ENCODE data around the gene FOXN1.

Gene FOXN1

DNA sequence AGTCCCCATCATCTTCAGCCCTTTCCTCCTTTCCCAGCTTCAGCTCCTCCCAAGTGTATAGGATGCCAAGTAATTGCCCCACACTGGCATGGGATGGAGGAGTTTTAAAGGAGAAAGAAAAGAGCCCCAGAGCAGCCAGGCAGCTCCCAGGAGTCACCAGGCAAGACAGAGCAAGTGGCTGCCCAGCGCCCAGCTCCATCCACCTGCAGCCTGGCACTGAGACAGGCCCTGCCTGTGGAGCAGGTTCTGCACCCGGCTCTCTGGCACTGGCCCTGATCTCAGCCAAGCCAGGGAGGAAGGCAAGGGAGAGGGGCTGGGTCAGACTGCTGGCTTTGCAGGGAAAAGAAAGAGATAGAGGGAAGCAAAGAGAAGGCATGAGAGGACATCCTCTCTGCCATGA lies 21.7 kb downstream of the FOXN1 start:
- DNase-seq: no peak

DNA sequence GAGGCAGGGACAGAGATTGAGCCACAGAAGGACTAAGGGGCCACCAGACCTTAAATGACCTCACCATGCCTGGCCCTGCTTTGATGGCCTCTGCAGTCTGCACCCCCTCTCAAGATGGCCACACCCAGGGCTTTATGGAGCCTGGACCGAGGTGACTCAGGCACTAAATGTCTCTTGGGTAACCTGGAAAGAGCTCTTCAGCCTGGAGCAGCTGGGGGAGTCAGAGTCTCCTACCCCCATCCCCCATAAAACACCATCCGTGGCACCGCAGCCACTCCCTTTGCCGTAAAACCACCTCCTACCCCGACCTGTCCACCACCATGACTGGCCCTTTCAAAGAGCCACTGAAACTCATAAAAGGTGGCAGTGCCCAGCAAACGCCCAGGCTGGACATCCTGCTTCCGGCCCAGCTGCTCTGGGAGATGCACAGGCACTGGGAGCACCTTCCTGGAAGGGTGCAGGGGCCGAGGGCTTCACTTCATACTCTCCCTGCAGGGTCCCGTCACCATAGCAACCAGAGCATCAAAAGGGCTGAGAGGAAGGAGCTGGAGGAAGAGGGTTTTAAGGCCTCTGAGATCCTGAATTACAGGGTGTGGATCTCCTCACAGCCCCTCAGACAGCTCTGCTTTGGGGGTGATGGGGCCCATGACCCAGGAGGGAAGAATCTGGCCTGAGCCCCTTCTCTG lies 22.3 kb downstream of the FOXN1 start:
- DNase-seq: no peak

DNA sequence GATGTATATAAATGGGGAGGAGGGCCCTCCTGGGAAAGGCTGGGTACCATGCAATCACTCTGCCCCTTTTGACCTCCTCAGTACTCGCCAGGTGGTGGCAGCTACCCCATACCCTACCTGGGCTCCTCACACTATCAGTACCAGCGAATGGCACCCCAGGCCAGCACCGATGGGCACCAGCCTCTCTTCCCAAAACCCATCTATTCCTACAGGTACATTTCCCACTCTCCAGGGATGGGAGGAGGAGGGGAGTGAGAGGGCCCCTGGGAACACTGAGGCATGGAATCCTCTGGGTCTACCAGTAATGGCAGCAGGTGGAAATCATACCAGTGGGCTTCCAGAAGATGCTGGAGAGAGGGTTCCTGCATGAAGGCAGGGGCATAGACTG lies 22.9 kb downstream of the FOXN1 start:
- DNase-seq: no peak

DNA sequence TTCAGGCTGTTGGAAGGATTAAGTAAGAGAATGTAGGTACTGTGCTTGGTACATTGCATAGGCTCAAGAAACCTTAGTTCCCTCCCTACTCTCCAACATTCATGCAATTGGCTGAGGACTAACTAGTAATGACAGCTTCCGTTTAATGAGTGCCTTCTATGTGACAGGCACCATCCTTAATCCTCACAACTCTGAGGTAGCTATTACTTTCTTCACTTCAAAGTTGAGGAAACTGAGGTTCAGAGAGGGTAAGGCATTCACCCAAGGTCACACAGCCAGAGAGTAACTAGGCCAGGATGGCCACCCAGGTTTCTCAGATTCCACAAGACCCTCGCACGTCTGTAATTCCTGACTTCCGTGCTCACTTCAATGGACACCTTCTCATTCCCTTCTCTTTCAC lies 24.1 kb downstream of the FOXN1 start:
- no peak for DNase-seq

DNA sequence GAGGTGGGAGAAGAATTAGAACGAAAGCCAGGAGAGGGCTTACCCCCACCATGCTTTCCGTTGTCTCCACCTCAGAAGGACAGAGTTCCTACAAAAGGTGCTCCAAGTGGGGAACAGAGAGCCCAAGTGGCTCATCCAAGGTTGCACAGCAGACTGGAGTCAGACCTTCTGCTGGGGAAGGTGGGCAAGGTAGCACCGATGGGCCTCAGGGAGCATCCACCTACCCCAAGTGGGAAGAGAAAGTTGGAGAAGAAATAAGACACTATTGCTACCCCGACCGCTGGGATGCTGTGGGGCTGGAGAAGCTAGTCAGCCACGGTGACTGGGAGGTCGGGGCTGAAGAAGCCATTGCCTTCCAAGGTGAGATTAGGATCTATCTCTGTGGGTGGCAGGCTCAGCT lies 24.8 kb downstream of the FOXN1 start:
- DNase-seq: no peak

DNA sequence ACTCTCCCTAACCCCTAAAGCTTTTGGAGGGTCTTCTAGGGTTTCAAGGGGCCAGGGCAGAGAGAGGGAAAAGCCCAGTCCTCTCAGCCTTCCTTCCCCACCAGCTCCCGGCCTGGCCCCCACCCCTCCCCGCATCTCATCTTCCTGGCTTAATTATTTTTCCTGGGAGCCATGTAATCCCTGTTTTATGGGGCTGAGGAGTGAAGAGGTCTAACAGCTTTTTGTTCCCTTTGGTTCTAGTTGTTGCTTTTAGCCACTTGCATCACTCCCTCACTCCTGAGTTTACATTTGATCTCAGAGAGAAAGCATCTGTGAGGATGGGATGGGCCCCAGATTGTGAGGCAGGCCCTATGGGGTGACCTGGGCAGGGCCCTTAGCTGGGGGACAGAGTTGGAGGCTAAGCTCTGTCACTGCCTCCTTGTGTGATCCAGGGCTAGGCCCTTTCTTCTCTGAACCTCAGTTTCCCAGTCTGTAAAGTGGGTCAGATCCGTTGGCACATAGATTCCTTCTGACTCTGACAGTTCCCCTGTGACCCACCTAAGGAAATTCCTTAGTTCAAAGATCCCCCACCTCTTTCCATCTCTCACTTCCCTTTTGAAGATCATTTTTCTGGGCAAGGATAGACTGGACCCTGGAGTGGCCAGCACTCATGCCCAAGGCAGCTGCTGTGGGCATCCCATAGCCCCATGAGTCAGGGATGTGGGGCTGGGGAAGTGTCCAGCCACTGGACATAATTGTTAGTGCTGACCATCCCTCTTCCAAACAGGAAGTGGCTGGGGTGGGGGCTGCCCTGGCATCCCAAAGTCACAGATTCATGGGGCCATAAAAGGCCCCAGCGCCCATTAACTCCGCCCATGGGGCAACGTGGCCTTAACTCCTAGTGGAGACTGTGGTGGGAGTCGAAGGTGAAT lies 26.2 kb downstream of the FOXN1 start:
- no peak for DNase-seq

DNA sequence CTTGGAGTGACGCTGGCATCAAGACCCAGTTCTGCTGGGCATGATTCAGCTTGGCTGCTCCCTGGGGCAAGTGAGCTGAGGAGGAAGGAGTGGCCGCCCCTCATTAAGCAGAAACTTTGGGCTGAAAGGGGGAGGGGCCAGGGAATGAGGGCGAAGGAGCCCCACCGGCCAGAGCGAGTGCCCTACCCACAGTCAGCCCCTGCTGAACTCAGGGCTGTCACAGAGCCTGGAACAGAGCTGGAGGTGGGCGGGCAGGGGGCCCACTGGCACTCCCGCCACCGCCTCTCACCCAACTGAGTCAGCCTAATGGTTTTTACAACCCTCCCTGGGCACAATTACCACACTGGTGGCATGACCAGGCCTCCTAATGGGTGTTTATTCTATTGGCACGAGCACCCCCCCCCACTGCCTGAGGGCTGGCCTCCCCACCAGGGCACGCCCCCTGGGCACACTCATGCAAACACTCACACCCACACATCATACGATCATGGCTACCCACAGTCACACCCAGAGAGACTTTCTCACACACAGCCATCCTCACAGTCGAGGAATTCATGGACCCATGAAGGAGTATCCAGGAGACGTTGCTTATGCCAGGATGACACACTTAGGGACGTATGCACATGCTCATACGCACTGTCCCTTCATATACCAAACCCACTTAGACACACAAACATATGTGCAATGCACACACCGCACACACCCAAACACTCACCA lies 27.1 kb downstream of the FOXN1 start:
- no peak for DNase-seq

DNA sequence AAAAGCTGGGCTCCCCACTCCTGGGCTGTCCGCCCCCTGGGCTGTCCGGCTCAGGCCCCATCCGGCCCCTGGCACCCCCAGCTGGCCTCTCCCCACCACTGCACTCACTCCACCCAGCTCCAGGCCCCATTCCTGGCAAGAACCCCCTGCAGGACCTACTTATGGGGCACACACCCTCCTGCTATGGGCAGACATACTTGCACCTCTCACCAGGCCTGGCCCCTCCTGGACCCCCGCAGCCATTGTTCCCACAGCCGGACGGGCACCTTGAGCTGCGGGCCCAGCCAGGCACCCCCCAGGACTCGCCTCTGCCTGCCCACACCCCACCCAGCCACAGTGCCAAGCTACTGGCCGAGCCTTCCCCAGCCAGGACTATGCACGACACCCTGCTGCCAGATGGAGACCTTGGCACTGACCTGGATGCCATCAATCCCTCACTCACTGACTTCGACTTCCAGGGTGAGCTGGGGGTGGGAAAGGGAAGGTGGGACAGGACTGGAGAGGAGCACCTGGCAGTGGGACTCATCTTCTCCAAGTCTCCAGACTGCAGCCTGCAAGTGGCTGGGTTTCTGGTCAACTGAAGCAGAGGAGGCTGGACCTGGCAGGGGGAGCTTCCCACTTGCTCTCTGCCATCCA lies 28.7 kb downstream of the FOXN1 start:
- no peak for DNase-seq

DNA sequence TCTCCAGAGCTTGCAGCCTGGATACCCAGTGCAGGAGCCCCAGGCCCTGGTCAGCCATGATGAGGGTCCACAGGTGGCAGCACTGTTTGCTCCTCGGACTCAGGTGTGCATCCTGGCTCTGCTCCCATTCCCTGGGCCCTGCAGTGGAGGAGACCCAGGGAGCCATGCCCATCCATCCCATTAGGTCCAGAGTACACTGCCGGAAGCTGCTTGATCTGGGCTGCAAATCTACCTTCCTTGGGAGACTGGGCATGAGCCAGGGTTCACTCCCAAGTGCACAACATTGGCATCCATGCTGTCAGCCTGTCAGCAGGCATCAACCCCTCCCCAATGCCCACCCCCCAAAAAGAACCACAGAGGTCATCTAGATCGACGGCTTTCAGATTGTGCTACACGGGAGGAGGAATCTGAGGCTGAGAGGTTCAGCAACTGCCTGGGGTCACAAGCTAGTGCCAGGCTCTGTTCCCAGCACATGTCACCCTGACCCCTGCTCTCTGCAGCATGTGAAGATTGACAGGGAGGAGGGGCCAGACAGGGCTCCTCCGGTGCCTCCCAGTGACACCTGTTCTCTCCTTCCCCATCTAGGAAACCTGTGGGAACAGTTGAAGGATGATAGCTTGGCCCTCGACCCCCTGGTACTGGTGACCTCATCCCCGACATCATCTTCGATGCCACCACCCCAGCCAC lies 30.5 kb downstream of the FOXN1 start:
- no peak for DNase-seq

DNA sequence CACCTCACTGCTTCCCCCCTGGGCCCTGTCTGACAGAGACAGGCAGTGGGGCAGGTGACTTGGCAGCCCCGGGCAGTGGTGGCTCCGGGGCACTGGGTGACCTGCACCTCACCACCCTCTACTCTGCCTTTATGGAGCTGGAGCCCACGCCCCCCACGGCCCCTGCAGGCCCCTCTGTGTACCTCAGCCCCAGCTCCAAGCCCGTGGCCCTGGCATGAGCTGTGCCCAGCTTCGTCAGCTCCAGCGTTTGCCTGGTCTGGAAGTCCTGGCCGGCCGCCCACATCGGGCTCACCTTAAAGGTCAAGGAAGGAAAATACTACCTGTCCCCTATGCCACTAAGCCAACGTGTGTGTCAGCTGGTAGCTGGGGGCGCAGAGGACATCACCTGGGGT lies 31.1 kb downstream of the FOXN1 start:
- DNase-seq: no peak

DNA sequence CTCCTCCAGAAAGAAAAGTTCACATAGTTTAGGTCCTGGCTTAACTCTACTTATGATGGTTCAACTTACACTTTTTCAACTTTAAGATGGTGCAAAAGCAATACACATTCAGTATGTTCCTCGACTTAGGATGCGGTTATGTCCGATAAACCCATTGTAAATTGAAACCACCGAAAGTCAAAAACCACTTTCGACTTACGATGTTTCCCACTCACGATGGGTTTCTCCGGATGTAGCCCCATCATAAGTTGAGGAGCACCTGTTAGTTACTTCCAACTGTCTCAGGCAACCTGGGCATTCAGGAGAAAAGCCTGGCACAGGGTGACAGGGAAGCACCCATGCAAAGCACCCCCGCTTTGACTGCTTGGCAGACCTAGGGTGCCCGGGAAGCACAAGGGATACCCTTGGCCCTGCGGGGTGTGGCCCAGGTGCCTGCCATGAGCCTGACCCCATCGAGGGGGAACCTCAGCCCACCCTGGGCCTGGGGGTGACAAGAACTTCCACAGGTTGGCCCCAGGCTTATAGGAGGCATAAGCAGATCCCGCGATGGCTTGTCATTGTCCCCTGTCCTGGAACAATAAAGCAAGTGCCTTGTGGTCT lies 32.2 kb downstream of the FOXN1 start:
- no peak for DNase-seq

DNA sequence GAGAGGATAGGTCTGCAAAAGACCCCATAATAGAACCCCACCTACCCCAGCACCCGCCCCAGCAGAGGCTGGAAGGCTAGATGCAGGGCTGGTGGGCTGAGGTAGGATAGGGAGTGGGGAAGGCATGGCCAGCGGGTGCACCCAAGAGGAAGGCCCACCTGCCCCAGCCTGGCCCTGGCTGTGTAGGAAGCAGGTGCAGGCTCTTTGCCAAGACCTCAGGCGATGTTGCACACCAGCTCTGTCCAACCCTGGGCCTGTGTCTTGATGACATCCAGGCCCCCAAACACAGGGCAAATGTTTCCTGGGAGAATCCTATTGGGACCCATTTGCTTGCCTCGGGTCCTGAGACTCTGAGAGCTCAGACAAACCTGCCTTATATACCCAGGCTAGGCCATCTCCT lies 34.1 kb downstream of the FOXN1 start:
- no peak for DNase-seq

DNA sequence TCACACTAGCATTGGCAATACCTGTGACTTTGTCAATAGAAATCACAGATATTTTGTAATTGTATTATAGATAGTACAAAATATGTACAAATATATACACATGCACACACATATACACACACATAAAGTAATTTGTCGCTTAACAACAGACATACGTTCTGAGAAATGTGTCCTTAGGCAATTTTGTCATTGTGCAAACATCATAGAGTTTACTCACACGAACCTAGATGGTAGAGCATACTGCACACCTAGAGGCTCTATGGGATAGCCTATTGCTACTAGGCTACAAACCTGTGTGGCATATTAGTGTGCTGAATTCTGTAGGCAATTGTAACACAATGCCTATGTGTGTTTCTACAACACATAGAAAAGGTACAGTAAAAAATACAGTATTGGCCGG lies 35.3 kb downstream of the FOXN1 start:
- DNase-seq: no peak

DNA sequence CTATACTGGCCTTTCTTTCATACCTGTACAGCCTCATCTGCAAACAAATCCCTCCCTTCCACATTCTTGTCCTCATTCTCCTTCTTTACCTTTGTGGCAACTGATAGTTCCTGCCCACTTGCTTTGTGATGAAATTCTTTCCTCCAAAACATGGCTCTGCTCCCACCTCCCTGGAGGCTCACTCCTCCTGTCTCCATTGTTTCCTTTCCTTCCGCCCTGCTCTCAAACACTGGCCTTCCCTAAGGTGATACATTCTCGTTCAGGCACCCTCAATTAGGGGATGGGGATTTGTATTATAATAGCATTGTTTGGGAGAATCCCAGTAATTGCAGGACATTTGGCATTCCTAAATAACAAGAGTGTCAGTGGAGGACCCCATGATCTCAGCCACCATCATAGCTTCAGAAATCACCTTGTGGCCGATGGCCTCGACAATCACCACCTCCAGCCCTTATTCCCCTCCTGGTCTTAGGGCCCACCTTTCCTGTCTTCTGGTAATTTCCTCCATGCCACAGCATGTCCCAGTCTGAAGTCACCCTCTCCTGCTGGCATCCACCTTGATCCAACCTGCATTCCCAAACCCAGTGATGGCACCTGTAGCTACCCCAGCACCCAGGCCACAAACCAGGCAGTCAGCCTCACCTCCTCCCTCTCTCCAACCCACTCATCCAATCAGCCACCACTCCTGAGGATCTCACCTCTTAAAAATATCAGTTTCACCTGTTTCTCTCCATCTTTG lies 38.4 kb downstream of the FOXN1 start:
- no peak for DNase-seq

DNA sequence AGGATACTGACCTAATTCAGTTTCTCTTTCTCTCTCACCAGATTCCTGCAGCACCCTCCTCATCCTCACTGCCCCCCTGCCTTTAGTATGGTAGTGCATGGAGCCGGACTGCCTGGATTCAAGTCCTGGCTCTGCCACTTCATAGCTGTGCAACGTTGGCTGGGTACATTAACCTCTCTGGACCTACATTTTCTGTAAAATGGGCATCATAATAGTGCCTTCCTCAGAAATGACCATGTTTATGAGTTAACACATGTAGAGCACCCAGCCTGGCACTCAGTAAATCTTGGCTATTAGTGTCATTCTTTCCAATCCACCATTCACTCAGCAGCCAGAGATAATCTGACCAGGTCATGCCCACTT lies 39.0 kb downstream of the FOXN1 start:
- DNase-seq: no peak

DNA sequence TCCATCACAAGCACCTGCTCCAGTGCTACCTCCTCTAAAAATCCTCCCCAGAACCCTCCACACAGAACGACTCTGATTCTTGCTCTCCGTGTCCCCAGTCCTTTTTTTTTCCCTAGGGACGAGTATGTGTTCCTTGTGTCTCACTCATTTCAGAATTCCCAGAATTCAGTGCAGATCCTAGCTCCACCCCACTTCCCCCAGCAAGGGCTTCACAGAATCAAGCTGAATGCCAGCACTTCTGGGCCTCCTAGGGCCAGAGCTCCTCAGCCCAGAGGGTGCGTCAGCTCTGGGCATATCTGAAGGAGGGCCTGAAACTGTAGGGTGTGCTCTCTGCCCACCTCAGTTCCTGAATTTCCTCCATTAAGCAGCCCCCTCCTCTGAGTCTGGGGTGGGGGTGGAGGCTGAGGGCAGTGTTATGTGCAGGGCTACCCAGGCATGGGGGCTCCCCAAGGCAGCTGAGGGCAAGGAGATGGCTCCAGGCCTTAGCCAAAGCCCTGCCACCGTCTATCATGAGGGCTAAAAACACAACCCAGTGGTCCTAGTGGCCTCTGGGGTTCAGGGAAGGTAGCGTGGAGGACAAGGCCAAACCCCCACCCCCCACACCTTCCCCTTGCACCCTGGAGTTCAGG lies 39.8 kb downstream of the FOXN1 start:
- no peak for DNase-seq

DNA sequence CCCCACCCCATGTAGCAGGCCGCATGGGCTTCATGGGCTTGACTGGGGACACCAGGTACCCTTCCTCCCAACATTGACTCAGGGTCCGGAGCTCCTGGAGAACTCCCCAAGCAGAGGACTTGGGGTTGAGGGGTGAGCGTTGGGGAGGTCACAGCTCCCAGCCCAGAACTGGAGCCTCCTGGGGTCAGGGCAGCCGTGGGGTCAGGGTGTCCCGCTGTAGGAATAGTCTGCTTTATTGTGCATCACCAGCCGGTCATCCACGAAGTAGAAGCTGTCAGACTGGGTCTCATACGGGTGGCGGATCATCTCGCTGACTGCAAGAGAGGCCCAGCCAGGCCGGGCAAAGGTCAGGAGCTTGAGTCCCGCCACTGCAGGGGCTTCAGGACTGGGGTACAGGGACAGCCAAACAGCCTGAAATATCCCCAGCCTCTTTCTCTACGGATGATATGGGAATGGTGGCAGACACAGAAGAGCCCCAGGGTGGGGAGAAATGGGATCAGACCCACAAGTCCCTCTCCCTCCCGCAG lies 41.0 kb downstream of the FOXN1 start:
- no peak for DNase-seq

DNA sequence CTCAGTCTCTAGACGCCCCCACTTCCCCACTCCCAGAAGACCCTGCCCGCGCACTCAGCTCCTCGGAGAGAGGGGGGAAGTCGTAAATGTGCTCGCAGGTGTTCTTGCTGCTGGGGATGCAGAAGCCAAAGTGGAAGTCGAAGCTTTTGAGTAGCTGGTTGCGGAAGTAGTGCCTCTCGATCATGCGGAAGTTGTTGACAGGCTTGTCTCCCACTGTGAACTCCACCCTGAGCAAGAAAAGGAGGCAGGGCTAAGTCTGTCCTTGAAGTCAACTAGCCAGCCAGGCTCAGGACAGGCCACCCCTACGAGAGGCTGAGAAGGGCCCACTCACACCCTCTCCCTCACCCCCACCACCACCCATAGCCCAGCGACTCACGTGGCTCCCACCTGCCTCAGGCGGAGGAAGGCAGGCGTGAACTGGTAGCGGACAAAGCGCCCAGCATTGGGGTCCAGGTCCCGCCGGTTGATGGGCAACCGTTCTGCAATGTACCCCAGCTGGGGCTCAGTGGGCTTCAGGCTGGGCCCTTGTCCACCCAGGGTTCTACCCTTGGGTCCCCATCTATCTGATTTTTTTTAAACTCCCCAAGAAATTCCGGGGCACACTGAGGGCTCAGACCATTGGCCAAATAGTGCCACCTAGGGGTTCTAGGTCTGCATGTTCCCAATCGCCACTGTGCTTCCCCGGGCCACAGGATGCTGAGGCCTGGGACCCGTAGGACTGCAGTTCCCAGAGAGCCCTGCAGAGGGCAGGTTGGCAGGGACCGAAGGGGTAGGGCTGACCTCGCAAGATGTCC lies 41.7 kb downstream of the FOXN1 start:
- no peak for DNase-seq

DNA sequence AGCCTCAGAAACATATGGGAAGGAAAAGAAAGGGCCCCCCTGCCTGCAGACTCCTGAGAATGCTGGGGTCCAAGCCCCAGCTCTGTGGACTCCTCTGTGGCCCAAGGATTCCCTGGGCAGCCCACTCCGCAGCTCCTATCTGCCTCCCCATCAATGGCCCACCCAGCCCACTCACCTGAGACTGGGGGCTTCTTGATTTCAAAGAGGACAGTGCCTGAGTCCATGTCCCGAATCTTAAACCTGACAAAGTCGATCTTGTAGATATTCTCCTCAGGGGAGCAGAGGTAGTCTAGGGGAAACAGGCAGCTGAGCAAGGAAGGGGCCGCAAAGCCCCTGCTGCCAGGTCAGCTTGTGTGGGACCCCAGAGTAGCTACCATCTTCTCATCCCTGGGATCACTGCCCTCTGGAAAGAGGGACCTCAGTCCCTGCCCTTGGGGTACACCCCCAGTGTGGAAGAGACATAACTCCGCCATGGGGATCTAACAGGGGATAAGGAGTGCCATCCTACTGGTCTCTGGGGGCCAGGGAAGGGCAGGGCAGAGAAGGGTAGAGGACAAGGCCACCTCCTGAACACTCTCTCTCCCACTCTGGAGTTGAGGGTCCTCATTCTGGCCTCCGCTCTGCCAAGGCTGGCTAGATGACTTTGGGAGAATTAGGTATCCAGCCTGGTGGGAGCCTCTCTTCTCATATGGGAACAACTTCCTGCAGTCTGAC lies 42.4 kb downstream of the FOXN1 start:
- DNase-seq: no peak
